GM06990 (cell line): ENCODE data around the gene C1orf198.

Experiments
- DNase-seq: peaks from one replicate; pipeline ENCODE4 v3.0.0-alpha.2; 2011; ENCODE audit not compliant: insufficient read length; ENCODE audit errors: extremely low read depth
- H3K27me3 ChIP-seq: replicated peaks from 2 replicates; pipeline ENCODE4 v1.6.0; 2011; ENCODE audit warnings: low read length; ENCODE audit not compliant: control insufficient read depth, insufficient read depth
- H3K36me3 ChIP-seq: 2 replicates; pipeline ENCODE4 v1.5.1; 2011; ENCODE audit warnings: low read length; ENCODE audit not compliant: control insufficient read depth, insufficient read depth
- H3K4me3 ChIP-seq: replicated peaks from 2 replicates; pipeline ENCODE4 v1.5.1; 2011; ENCODE audit warnings: low read depth, mild to moderate bottlenecking, control low read depth, low read length
- CTCF ChIP-seq: IDR thresholded peaks from 2 replicates; pipeline ENCODE4 v1.5.1; 2011; ENCODE audit warnings: low read length, control low read depth, mild to moderate bottlenecking, inconsistent platforms; ENCODE audit not compliant: insufficient read depth, poor library complexity, severe bottlenecking

C1orf198 gene

GRCh38 chr1:230910755-230911117, 42.4 kb upstream of the C1orf198 start:
- H3K27me3 ChIP-seq: no peaks in the 10 kb centered on the region
- H3K4me3 ChIP-seq: no peak overlapping the region
- H3K36me3 ChIP-seq: peaks cover 10% of the 10 kb centered on the region
- no peak for TF ChIP-seq CTCF
- no peak for DNase-seq

DNA sequence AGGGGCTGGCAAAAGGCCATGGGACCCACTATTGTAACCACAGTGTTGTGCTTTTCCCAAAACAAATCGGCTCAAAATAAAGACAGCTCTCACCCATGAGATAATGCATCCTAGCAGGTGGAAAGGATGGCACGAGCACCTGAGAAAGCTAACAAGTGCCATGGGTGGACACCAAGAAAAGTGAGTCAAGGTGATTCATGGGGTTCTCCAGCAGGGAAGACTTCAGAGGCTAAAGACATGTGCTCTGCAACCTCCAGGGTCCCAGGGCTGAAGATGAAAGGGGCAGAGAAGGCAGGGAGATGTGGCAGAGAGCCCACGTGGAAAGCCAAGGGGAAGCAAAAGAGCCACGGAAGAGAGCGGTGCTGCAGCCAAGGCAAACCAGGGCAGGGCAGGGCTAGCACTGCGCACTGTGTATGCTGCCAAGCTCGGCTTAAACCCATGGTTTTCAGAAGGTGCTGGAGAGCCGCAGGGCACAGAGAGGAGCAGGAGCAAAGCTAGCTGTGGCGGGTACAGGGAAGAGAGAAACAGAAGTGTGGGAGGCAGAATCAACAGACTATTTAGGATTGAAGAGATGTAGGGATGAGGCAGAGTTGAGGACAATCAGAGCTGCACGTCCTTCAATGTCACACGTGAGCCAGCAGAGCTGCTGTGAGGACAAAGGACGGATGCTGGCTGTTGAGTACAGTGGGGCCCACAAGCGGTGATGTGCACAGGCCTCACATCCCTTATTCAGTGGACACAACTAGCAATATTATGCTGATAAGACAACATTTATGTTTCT, 41.8 kb upstream of the C1orf198 start:
- no peaks in the 10 kb centered on the region for H3K27me3 ChIP-seq
- H3K36me3 ChIP-seq: peaks cover 11% of the 10 kb centered on the region
- DNase-seq: no peak
- no peak overlapping the region for H3K4me3 ChIP-seq
- no peak for TF ChIP-seq CTCF

GRCh38 chr1:230907472-230908205, 39.3 kb upstream of the C1orf198 start:
- DNase-seq: no peak
- H3K36me3 ChIP-seq: peaks cover 8% of the 10 kb centered on the region
- no peak overlapping the region for H3K4me3 ChIP-seq
- no peak for TF ChIP-seq CTCF
- H3K27me3 ChIP-seq: no peaks in the 10 kb centered on the region

DNA sequence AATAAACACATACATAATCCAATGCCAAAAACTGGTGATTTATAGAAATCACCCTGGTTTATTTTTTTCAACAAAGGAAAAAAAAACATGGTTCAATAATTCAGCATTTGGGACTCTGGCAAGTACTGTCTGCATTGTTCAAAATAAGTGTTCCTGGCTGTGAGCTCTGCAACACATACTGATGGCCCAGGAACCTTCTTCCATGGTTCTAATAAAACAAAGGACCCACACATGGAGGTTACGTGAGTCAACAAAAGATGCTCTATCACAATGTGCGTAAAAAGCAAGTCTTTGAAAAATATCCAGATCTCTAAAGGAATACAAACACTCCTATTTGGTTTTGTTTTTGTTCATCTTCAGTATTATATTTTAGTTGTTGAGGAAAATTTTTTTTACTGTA, 37.9 kb upstream of the C1orf198 start:
- H3K4me3 ChIP-seq: no peak overlapping the region
- peaks cover 8% of the 10 kb centered on the region for H3K36me3 ChIP-seq
- no peak for TF ChIP-seq CTCF

DNA sequence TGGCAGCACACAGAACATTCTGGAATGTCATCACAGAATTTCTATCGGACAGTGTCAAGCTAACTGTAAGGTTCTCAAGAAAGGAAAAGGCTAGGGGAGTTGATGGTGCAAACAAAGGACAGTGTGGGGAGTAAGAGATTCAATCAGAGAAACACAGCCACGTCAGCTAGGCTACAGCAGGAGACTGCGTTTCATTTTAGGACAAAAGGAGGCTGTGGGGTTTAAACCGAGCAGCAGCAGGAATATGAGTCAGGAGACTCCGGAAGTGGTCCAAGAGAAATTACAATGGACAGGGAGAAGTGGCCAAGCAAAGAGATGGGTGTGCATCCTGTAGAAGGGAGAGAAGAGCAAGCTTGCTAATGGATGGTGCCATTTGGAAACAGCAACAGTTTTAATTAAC, 37.4 kb upstream of the C1orf198 start:
- no peak overlapping the region for H3K4me3 ChIP-seq
- H3K36me3 ChIP-seq: peaks cover 8% of the 10 kb centered on the region
- DNase-seq: no peak
- TF ChIP-seq CTCF: no peak
- H3K27me3 ChIP-seq: no peaks in the 10 kb centered on the region

More for the DNA sequence above, 37.9 kb upstream of the C1orf198 start:
- H3K27me3 ChIP-seq: no peaks in the 10 kb centered on the region
- DNase-seq: no peak
